ENCODE results near the gene ZNF438.

- TF ChIP-seq GABPA (IDR thresholded peaks at IDR 0.05; ENCODE audit: low read depth): no peak
- no peak for TF ChIP-seq REST (IDR thresholded peaks at IDR 0.05; ENCODE audit: insufficient replicate concordance, low read depth)
- TF ChIP-seq POLR2AphosphoS5 (IDR thresholded peaks at IDR 0.05; ENCODE audit: low read depth): no peak
These were observed 40.8 kb upstream of the ZNF438 start for GRCh38 chr10:31072451-31072850.
